ENCODE data around the gene ACOXL.

The ACOXL gene

GRCh38 chr2:110863726-110864125, 131.4 kb downstream of the ACOXL start:
- DNase-seq, result no peak

DNA sequence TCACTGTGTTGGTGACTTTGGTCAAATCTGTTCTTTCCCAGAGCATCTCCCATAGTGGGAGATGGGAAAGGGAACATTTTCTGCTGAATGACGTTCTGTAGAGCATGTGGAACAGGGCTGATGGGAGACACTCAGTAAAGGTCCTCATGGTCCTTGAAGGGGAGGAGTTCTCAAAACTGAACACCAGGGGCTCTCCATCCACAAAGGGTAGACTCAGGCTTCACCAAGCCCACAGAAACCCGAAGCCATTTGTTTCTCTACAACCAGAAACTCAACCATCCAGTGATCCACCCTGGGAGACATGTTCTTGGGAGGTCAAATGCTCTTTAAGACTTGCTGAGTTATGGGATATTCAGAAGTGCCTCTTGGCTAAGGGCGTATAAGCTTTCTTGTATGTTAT, 131.8 kb downstream of the ACOXL start:
- DNase-seq, result no peak

GRCh38 chr2:110864731-110865130, 132.4 kb downstream of the ACOXL start:
- no peak for DNase-seq

DNA sequence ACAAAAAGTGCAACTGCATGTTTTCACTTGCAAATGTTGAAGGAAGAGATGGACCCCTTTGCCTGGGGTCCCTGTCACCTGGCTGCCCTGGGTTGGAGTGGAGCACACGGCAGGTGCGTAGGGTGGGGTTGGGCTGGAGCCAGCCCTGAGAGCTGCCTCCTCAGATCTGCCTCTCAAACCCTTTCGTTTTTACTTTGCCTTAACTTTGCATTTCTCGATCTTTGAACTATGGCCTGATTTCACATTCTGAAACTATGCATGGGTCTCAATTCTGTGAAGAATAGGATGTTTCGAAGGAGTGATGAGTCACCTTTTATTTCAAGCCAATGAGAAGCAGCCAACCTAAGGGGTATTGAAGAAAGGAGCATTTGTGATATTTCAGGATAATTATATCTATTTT, 132.8 kb downstream of the ACOXL start:
- no peak for DNase-seq

GRCh38 chr2:110866045-110866444, 133.7 kb downstream of the ACOXL start:
- no peak for DNase-seq

GRCh38 chr2:110866466-110866865, 134.1 kb downstream of the ACOXL start:
- DNase-seq, result no peak

GRCh38 chr2:110867078-110867477, 134.7 kb downstream of the ACOXL start:
- no peak for DNase-seq

DNA sequence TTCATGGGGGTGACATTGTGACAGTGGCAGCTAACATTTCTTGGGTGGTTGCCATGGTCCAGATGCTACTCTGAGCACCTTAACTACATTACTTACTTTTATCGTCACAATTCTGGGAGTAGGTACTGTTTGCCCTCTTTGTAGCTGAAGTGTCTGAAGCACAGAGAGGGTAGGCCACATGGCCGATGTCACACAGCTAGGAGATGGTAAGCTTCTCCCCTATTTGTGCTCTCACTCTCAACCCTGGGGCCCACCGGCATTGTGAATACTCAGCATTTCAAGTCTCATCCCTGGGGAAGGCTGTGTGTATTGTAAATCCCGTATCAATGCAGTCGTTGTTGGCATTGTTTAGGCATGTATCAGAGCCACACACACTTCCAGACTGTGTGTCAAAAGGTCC, 136.6 kb downstream of the ACOXL start:
- no peak for DNase-seq

DNA sequence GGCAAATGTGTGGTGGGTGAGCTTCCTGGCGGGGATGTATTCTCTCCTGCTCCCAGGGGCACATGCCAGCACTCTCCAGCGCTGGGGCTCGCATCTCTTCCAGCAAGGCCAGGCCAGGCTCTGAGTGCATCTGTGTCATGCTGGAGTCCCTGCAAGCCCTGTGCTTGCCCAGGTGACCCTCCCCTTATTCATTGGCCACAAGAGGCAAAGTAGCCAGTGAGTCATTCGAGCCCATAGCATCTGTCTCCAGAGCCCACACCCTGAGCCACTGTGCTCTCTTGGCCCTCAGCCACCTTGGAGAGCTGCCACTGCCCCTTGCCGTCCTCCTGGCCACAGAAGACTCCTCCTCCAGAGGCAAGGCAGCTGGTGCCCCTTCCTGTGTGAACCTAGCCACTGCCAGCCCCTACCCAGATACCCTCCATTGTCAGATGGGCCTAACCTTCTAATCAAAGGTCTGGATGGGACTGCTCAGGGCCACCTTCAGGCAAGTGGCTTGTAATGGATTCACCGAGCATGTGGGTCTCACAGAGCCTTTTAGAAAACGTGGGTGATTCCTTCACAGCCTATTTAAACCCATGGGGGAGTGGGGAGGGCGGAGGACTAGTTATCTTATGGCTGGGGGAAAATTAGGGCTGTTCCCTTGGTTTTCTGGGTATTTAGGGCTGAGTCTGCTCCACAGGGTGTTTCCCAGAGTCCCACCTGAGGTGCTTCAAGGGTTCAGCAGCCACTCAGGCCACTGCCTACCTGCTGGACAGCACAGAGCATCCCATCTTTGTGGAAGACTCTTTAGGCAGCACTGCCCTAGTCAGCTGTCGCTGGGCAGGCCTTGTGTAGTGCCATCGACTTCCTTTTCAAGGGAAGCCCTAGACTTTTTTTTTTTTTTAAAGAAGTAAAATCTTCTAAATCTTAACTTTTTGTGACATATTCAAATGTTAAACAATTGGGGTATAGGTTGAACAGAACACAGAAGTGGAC, 137.4 kb downstream of the ACOXL start:
- peak; percentile 12 for DNase-seq

DNA sequence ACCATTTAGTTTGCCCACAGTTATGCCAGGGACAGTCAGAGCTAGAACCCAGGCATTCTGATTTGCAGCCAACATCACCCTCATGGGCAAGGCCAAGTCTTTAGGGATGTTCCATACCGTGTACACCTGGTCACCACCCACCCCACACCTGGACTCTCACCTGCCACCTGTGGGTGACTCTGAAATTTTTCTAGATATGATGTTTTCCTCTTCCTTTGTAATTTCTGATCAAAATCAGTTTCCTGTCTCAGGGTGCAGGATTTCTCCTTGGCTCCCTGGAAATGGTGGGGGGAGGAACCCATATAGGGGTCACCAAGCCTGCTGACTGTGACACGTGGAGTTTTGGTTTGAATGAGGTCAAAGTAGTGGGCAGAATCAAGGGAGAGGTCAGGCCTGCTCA, 138.2 kb downstream of the ACOXL start:
- no peak for DNase-seq

DNA sequence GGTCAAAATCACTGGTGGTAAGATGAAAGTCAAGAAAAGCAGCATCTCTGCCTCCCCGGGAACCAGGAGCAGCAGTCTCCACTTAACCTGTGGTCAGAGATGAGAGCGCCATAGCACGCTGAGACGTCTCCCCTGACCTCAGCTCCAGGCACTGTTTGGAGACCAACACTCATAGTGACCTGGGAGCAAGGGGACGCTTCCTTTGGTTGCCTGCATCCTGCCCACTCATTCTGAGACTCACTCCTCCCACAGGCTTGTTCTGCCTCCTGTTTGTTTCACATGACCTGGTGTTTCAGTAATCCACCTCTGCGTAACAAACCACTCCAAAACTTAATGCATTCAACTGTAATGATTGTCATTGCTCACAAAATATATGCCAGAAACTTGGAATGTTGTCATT, 139.3 kb downstream of the ACOXL start:
- DNase-seq, result no peak

- no peak for DNase-seq
Measured at GRCh38 chr2:110872521-110872920, 140.1 kb downstream of the ACOXL start.

- DNase-seq, result no peak
Measured at GRCh38 chr2:110873056-110873502, 140.7 kb downstream of the ACOXL start.

DNA sequence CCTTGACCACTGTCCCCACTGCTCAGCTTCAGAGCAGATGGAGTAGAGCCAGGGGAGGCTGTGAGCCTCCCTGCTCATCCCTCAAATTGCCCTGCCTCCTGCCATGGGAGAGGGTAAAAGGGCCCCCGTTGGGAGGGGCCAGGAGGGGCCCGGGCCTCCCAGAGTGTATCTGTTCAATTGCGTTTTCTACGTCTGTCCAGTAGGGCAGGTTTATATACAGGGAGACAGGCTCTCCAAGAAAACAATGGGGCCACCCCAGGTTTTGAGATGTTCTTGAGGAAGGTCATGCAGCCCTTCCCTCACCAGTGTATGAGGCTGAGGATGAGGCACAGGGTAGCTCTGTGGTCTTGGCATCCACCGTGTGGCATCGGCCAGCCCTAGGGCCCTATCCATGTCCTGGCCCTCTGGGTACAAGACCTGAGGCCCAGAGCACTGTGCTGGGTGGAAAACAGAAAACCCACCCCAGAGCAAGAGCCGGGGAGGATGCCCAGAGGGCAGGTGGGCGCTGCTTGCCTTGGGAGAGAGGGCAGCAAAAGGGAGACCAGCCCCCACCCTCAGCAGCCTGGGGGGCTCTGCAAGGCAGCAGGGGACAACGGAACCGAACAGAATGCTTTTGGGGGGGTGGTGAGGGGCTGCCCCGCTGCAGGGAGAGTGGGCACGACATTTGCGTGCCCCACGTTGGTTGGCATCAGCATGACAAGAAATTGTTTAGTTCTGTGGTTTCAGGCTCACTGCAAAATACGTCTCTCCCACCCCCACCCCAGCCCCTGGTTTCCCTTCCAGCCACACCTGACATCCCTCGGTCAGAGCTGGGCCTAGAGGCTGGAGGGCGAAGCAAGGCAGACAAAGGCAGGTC, 141.5 kb downstream of the ACOXL start:
- DNase-seq, result no peak

DNA sequence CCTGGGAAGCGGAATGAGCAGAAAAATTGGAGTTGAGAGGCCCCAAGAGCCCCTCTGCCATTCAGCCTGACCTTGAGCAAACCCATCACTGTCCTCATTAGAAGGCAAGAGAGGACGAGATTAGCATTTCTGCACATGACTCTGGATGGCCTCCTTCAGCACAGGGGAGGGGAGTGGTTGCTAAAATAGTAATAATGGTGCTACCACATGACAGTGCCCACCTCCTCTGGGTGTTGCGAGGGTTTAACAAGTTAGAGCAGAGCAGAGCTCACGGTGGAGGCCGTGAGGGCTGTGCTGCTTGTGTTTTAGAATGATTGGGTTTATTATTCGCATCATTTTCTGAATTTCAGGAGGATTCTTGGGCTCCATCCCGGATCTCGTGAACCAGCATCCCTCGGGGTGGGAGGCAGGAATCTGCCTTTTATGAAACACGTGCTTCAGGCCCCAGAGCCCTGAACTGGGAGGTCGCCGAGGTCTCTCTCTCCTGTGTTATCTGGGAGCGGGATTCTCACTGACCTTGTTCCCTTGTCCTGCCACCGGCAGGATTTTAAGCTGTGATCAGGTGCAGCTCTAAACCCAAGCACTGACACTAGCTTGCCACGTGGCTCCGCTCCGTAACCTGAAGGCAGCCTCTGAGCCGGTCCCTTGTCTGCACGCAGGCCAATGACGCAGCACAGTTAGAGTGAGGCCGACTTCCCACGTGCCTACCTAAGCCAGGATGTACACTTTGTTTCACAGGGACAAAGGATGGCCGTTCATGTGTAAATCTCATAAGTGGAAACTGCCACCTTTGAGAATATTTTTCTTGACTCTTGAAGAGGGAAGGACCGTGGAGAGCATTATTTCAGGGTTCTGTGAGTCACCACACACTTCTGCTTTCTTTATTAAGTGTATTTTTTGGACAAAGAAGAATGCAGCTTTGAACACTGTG, 142.3 kb downstream of the ACOXL start:
- no peak for DNase-seq

- no peak for DNase-seq
Measured at GRCh38 chr2:110875384-110875725, 143.0 kb downstream of the ACOXL start.

GRCh38 chr2:110876167-110876999, 144.0 kb downstream of the ACOXL start:
- DNase-seq, result no peak

DNA sequence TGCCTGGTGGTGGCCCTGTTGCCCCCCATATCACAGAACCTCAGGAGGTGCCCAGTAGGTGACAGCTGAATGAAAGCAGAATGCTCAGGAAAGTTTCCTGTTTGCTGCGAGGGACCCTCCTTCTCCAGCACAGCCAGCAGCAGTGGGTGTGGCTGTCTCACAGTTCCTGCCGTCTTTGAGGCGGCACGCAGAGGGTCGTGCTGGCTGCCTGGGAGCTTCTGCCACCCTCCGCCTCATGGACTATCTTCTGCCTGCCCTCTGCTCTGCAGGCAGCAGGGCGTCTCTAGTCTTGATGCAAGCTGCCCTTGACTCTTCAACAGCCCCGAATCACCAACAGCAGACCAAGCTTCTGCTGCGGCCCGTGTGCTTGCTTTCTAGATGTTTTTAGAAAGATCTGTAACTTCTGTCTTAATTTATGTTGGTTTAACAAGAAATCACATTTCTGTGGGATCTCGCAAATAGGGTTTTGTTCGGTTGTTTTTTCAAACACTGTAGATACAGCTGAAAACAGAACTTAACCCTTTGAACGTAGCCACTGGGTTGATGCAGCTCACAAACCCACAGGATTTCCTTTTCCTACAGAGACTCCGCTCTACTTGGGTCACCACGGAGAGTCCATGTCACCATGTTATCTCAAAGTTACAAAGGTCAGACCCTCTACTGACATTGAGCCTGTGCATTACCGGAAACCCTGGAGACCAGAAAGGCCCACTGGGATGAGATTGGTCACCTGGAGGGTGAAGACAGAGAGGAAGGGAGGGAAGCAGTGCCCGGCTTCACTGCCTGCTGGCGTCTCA, 144.9 kb downstream of the ACOXL start:
- DNase-seq, result no peak

DNA sequence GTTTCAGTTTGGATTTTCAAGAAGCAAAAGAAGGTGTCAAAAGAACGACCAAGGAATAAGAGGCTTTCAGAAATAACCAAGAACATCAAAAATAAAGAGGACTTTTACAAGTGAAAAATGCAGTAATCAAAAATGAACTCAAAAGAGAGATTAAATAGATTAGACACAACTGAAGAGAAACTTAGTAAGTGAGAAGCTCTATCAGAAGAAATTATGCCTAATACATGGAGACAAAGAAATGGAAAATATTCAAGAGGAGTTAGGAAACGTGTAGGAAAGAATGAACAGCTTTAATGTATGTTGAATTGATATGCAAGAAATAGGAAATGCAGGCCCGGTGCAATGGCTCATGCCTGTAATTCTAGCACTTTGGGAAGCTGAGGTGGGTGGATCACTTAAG, 145.8 kb downstream of the ACOXL start:
- no peak for DNase-seq

- no peak for DNase-seq
Measured at GRCh38 chr2:110881908-110882307, 149.5 kb downstream of the ACOXL start.

DNA sequence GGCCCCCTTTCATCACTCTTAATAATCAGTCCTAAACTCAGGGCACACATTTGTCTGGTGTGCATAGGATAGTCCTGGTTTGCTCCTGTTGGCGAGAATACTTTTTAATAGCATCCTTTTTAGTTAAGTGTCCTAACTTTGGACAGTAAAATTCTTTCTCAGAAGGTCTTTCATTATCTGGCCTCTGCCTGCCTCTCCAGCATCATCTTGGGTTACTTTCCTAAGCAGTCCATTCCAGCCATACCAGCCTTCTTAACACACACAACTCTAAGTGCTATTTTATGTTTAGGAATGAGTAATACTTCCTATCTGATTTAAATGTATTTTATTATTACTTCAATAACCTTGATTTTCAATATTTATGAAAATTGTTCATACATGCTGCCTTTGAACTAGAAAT, 151.0 kb downstream of the ACOXL start:
- no peak for DNase-seq

Data from DMS 273 treated with DMSO at 0.1 percent for 48 hours (cell line).